Cardiac fibroblast (primary cell): ENCODE measurements around the gene NCOA5.

Source experiments
- DNase-seq, 2 donors: peaks; one replicate each; pipeline versions ENCODE4 v3.0.0 to v3.0.0-alpha.2; 2010; ENCODE audit warnings: low read depth in 2 of 2
- H3K4me3 ChIP-seq, 2 donors: replicated peaks in 1 of 2; 1 replicate in 1 of 2; 2 replicates in 1 of 2; pipeline ENCODE4 v1.5.1; 2011; ENCODE audit warnings: low read depth in 2 of 2, low read length in 2 of 2, mild to moderate bottlenecking in 2 of 2, moderate library complexity in 1 of 2
- TF ChIP-seq, protein P1 (sequence below): IDR thresholded peaks from one replicate; pipeline ENCODE4 v1.5.1; 2011; ENCODE audit warnings: low read depth, mild to moderate bottlenecking, low read length, inconsistent platforms

The NCOA5 gene

DNA sequence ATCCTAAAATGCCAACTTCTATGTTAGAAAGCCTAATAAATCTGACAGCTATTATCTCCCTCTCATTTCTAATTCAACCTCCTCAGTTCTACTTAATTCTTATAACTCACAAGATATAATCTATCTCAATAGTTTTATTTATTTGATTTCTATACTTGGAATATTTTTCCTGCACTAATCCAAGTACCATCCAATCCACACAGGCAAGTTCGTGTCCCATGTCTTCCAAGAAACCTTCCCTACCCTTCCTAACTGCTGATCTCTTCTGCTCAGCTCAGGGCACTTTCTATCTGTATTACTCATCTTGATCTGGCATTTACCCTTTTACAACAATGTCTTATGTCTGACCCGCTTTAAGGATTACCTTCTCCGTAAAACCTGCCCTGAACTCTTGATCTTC, 18.2 kb downstream of the NCOA5 start:
- H3K4me3 ChIP-seq = no peak overlapping the region
- TF ChIP-seq, protein P1, sequence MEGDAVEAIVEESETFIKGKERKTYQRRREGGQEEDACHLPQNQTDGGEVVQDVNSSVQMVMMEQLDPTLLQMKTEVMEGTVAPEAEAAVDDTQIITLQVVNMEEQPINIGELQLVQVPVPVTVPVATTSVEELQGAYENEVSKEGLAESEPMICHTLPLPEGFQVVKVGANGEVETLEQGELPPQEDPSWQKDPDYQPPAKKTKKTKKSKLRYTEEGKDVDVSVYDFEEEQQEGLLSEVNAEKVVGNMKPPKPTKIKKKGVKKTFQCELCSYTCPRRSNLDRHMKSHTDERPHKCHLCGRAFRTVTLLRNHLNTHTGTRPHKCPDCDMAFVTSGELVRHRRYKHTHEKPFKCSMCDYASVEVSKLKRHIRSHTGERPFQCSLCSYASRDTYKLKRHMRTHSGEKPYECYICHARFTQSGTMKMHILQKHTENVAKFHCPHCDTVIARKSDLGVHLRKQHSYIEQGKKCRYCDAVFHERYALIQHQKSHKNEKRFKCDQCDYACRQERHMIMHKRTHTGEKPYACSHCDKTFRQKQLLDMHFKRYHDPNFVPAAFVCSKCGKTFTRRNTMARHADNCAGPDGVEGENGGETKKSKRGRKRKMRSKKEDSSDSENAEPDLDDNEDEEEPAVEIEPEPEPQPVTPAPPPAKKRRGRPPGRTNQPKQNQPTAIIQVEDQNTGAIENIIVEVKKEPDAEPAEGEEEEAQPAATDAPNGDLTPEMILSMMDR = no peak
- DNase-seq = no peak

- H3K4me3 ChIP-seq = no peak overlapping the region
- DNase-seq = peak; percentile 63 to 86
- TF ChIP-seq, protein P1 = no peak
Observed at GRCh38 chr20:46070215-46070900, 19.4 kb downstream of the NCOA5 start.

DNA sequence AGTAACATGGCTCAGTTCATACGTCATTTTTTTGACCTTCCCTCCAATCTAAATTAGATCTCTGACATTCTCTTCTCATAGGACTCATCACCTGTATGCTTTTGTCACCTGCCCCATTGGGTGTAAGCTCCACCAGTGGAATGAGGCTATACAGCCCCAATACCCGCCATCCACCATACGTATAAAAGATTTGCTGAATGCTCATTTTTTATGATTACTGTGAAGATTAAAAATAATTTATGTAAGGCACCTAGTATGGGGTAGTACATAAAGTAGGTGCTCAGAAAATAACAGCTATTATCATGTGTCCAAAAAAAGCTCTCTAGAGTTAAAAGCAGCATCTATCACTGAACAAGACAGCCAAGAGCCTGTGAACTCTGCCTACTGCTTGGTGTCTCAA, 24.1 kb downstream of the NCOA5 start:
- DNase-seq = no peak
- H3K4me3 ChIP-seq = no peak overlapping the region
- TF ChIP-seq, protein P1 = no peak

DNA sequence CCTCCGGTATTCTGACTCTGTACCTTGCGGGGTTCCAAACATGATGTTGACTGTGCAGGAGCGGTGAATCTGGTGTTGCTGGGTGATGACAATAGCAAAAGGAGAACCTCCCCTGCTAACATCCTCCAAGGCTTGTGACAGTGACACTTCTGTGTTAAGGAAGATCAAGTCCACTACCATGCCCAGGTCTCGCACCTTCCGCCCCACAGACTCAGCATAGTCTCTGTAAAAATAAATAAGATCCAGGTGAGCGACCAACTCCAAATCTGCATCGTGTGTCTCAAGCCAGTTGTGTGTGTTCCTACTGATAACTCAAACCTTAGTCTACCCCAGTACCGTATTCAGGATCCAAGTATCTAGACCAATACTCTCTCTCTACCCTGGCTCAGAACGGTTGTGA, 24.8 kb downstream of the NCOA5 start:
- TF ChIP-seq, protein P1 = no peak
- no peak for DNase-seq
- no peak overlapping the region for H3K4me3 ChIP-seq

DNA sequence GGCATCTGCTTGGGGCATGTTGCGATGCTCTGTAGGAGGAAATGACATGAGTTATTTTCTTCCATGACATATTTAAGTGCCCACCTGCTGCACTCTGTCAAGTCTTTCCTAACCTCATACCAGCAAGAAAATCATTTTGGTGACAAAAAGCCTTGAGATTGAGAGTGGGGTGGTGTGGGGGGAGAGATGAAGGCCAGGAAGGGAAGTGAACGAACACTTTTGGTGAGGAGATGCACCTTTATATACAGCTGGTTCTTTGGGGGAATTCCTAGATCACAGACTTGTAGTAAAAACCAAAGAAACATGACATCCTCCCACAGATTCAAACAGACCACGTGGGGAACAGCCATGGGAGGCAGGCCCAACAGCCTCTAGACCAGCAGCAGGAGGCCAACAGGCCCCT, 26.1 kb downstream of the NCOA5 start:
- no peak overlapping the region for H3K4me3 ChIP-seq
- TF ChIP-seq, protein P1 = no peak
- no peak for DNase-seq

- no peak for DNase-seq
- TF ChIP-seq, protein P1 = no peak
- H3K4me3 ChIP-seq = no peak overlapping the region
Observed at GRCh38 chr20:46063151-46063550, 26.6 kb downstream of the NCOA5 start.

- no peak for DNase-seq
- no peak overlapping the region for H3K4me3 ChIP-seq
- TF ChIP-seq, protein P1 = no peak
Observed at GRCh38 chr20:46062621-46063020, 27.1 kb downstream of the NCOA5 start.
